GM23338 (cell line): ENCODE results near the gene COX4I1. TPM values are rescaled to one million over a fixed set of nuclear protein-coding genes. Genes with fewer than 3 reads are reported as not detected.

Experiments
- ATAC-seq: fragments of 200-7000 bp; cut with Tn5 transposase; 3 replicates; pipeline ENCODE4 v1.9.1; 2020
- DNase-seq: peaks from one replicate; pipeline ENCODE4 v3.0.0-alpha.2; 2015; ENCODE audit warnings: low spot score
- H2AFZ ChIP-seq: fragments of 200-600 bp; sonication (generic); 2 replicates; pipeline ENCODE4 v1.8.0; 2016; ENCODE audit warnings: antibody characterized with exemption, mild to moderate bottlenecking, moderate library complexity
- H3F3A ChIP-seq: fragments of 200-600 bp; sonication (generic); replicated peaks from 2 replicates; pipeline ENCODE4 v1.8.0; 2017; ENCODE audit warnings: antibody characterized with exemption, mixed run types, low read depth
- H3K27ac ChIP-seq: fragments of 200-600 bp; sonication (generic); 2 replicates; pipeline ENCODE4 v1.6.1; 2016; ENCODE audit warnings: low read depth
- H3K27me3 ChIP-seq: fragments of 200-600 bp; sonication (generic); 2 replicates; pipeline ENCODE4 v1.8.0; 2016; ENCODE audit warnings: mild to moderate bottlenecking, mixed run types, moderate library complexity; ENCODE audit not compliant: insufficient read depth
- H3K36me3 ChIP-seq: fragments of 200-600 bp; sonication (generic); 2 replicates; pipeline ENCODE4 v1.8.0; 2016; ENCODE audit warnings: mild to moderate bottlenecking; ENCODE audit not compliant: insufficient read depth
- H3K4me1 ChIP-seq: fragments of 200-600 bp; sonication (generic); 2 replicates; pipeline ENCODE4 v1.8.0; 2016; ENCODE audit warnings: mild to moderate bottlenecking, moderate library complexity; ENCODE audit not compliant: insufficient read depth
- H3K4me2 ChIP-seq: fragments of 200-600 bp; sonication (generic); 2 replicates; pipeline ENCODE4 v1.7.1; 2017; ENCODE audit warnings: mixed run types
- H3K4me3 ChIP-seq: fragments of 200-600 bp; sonication (generic); 2 replicates; pipeline ENCODE4 v1.6.1; 2016; ENCODE audit warnings: mixed run types
- H3K79me2 ChIP-seq: fragments of 200-600 bp; sonication (generic); replicated peaks from 2 replicates; pipeline ENCODE4 v1.8.0; 2017; ENCODE audit warnings: mild to moderate bottlenecking; ENCODE audit not compliant: insufficient read depth
- H3K9me2 ChIP-seq: fragments of 200-600 bp; sonication (generic); 2 replicates; pipeline ENCODE4 v1.8.0; 2017; ENCODE audit not compliant: insufficient read depth
- H4K20me1 ChIP-seq: fragments of 200-600 bp; sonication (generic); replicated peaks from 2 replicates; pipeline ENCODE4 v1.8.0; 2017; ENCODE audit warnings: mild to moderate bottlenecking; ENCODE audit not compliant: insufficient read depth
- H3K27ac Mint-ChIP-seq: 2 replicates; pipeline ENCODE4 v1.8.0; 2020; ENCODE audit warnings: inconsistent platforms, mild to moderate bottlenecking, moderate library complexity, mixed read lengths
- H3K27me3 Mint-ChIP-seq: 3 replicates; pipeline ENCODE4 v1.8.0; 2022; ENCODE audit warnings: low read depth, mild to moderate bottlenecking, moderate library complexity, mixed read lengths, inconsistent platforms; ENCODE audit not compliant: insufficient read depth, poor library complexity
- H3K36me3 Mint-ChIP-seq: 3 replicates; pipeline ENCODE4 v1.8.0; 2021; ENCODE audit warnings: low read depth, mild to moderate bottlenecking, inconsistent platforms, moderate library complexity, mixed read lengths
- H3K4me1 Mint-ChIP-seq: 3 replicates; pipeline ENCODE4 v1.8.0; 2020; ENCODE audit warnings: mild to moderate bottlenecking, inconsistent platforms, mixed read lengths
- H3K4me3 Mint-ChIP-seq: 3 replicates; pipeline ENCODE4 v1.8.0; 2021; ENCODE audit warnings: moderate library complexity, mild to moderate bottlenecking, inconsistent platforms, mixed read lengths
- H3K9me3 Mint-ChIP-seq: 3 replicates; pipeline ENCODE4 v1.8.0; 2020; ENCODE audit warnings: moderate library complexity, mild to moderate bottlenecking, inconsistent platforms, mixed read lengths
- CREB1 ChIP-seq: fragments of 250-450 bp; sonication (Bioruptor Pico); IDR thresholded peaks from 2 replicates; pipeline ENCODE4 v1.5.0; 2020; ENCODE audit warnings: low read depth, mild to moderate bottlenecking, moderate library complexity
- CTCF ChIP-seq, 2 experiments: fragments of 200-600 bp in 1 of 2; sonication (generic) in 1 of 2; conservative IDR thresholded peaks; 2 replicates each; pipeline versions ENCODE4 v1.5.1 to v1.6.1; 2016 to 2017; ENCODE audit warnings: antibody characterized with exemption in 2 of 2, low read depth in 2 of 2, mild to moderate bottlenecking in 2 of 2, moderate library complexity in 1 of 2
- ETS1 ChIP-seq: IDR thresholded peaks from 2 replicates; pipeline ENCODE4 v1.6.1; 2016; ENCODE audit warnings: antibody characterized with exemption
- ZNF331 ChIP-seq: fragments of 250-450 bp; sonication (Bioruptor Pico); IDR thresholded peaks from 2 replicates; pipeline ENCODE4 v1.5.0; 2020; ENCODE audit warnings: low read depth, mild to moderate bottlenecking, moderate library complexity
- ZNF462 ChIP-seq: fragments of 250-450 bp; sonication (Bioruptor Pico); IDR thresholded peaks from 2 replicates; pipeline ENCODE4 v1.5.0; 2020; ENCODE audit warnings: mild to moderate bottlenecking, moderate library complexity
- polyA plus RNA-seq: library from polyadenylated mRNA; unstranded; fragments of >200 nt; fragmentation: Nextera tagmentation; extraction: Ambion mirVana; gene quantifications from 2 replicates; pipeline ENCODE4 v1.2.1, GENCODE V29; 2016
- total RNA-seq: library from RNA; depleted of rRNA; stranded (reverse); fragments of >200 nt; shearing (Covaris generic); gene quantifications from 2 replicates; pipeline ENCODE4 v1.2.3, GENCODE V29; 2014

Gene COX4I1
- total and polyA plus RNA-seq, 2 experiments from 2014 or later, result 329 to 1,008 TPM

DNA sequence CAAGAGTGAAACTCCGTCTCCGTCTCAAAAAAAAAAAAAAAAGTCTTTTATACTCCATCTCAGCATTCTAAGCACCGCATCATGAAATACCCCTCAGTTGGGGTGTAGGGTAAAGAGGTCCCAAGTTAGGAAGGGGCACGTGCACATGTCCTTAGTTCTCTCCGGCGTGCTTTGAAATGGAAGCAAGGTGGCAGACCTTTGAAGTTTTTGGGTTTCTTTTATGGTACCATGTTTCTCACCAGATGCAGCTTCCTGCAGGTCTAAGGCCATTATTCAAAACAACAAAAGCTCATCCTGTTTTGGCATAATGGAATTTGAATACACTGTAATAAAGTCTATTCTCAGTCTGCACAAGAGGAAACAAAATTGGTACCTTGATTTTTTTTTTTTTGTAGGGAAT is 9.7 kb upstream of the COX4I1 start:
- Mint-ChIP-seq H3K4me3 (no peak overlapping the region), H3K27me3 (peaks cover 2% of the 10 kb centered on the region), H3K4me1 (peaks cover 4% of the 10 kb centered on the region; the same call in 1 of the 3 replicates), H3K9me3 (peaks cover 2% of the 10 kb centered on the region; the same call in 2 of the 3 replicates), H3K36me3 (peaks cover 75% of the 10 kb centered on the region), H3K27ac (no peak overlapping the region)
- H3K4me2 ChIP-seq, result no peak overlapping the region
- H3K4me1 ChIP-seq, result no peaks in the 10 kb centered on the region
- no peak for TF ChIP-seq ZNF331 (CRISPR knock-in tag)
- TF ChIP-seq ETS1, result no peak
- no peak for TF ChIP-seq CTCF (conservative IDR thresholded peaks at IDR 0.05; ENCODE audit: low read depth in 2 of 2)
- TF ChIP-seq CREB1 (CRISPR knock-in tag), result no peak
- TF ChIP-seq ZNF462 (CRISPR knock-in tag), result no peak
- H4K20me1 ChIP-seq, result peaks cover 54% of the 10 kb centered on the region
- no peaks in the 10 kb centered on the region for H3F3A ChIP-seq
- no peaks in the 10 kb centered on the region for H3K9me2 ChIP-seq
- H3K27me3 ChIP-seq, result no peaks in the 10 kb centered on the region
- DNase-seq, result no peak
- 0 out of 2 replicates have a peak, but pooled peaks cover 10% of the 10 kb centered on the region for H3K36me3 ChIP-seq
- H3K79me2 ChIP-seq, result peaks cover 87% of the 10 kb centered on the region
- H3K27ac ChIP-seq, result 0 out of 2 replicates have a peak overlapping the region, but pooled peaks have one; percentile 21
- no peak overlapping the region for H2AFZ ChIP-seq
- no peak for ATAC-seq
- H3K4me3 ChIP-seq, result no peak overlapping the region
